Stimulated activated naive CD8-positive, alpha-beta T cell treated with anti-CD3 and anti-CD28 coated beads, Interleukin-15, amount 100 ng/mL, for 72 hours (primary cell): Measurements from ENCODE around the gene BCAS1.
"Not testable (repeated sequence)": the region's sequence is repeated elsewhere in the genome, so short reads cannot be mapped to it uniquely, and the experiment has no call there.

Experiments used
- ATAC-seq: fragments of 150-1000 bp; cut with Tn5 transposase; 2 replicates; pipeline ENCODE4 v1.10.0; 2021; ENCODE audit warnings: mild to moderate bottlenecking, moderate library complexity
- DNase-seq, 2 donors: peaks; one replicate each; pipeline ENCODE4 v3.0.0; 2021 to 2022
- H3K27ac Mint-ChIP-seq, 2 donors: one replicate each; pipeline ENCODE4 v1.8.0; 2022; ENCODE audit warnings: mild to moderate bottlenecking in 2 of 2, mixed read lengths in 2 of 2, moderate library complexity in 2 of 2
- H3K27me3 Mint-ChIP-seq: one replicate; pipeline ENCODE4 v1.8.0; 2022; ENCODE audit warnings: mixed read lengths
- H3K4me1 Mint-ChIP-seq: one replicate; pipeline ENCODE4 v1.8.0; 2022; ENCODE audit warnings: mild to moderate bottlenecking, mixed read lengths
- H3K4me3 Mint-ChIP-seq, 2 donors: one replicate each; pipeline ENCODE4 v1.8.0; 2022; ENCODE audit warnings: mild to moderate bottlenecking in 2 of 2, mixed read lengths in 2 of 2, moderate library complexity in 1 of 2
- H3K9me3 Mint-ChIP-seq, 2 donors: one replicate each; pipeline ENCODE4 v1.8.0; 2022; ENCODE audit warnings: mixed read lengths in 2 of 2

Gene BCAS1

GRCh38 chr20:53940360-53940702 lies 130.1 kb downstream of the BCAS1 start:
- Mint-ChIP-seq H3K27me3 (no peaks in the 10 kb centered on the region), H3K9me3 (no peaks in the 10 kb centered on the region), H3K4me3 (peak overlapping the region in 1 of 2 donors; percentile 28), H3K27ac (peak overlapping the region; percentile 50 to 67), H3K4me1 (peaks cover 74% of the 10 kb centered on the region)
- no peak for ATAC-seq
- DNase-seq: no peak

- ATAC-seq (peak; percentile 91), DNase-seq (peak; percentile 61 to 81)
- peak overlapping the region; percentile 28 to 30 for H3K4me3 Mint-ChIP-seq
- H3K4me1 Mint-ChIP-seq: peaks cover 79% of the 10 kb centered on the region
- peak overlapping the region; percentile 50 to 67 for H3K27ac Mint-ChIP-seq
- H3K9me3 Mint-ChIP-seq: no peaks in the 10 kb centered on the region
- H3K27me3 Mint-ChIP-seq: no peaks in the 10 kb centered on the region
Measured at GRCh38 chr20:53939572-53940359, 130.6 kb downstream of the BCAS1 start.

GRCh38 chr20:53939190-53939571 lies 131.2 kb downstream of the BCAS1 start:
- DNase-seq: no peak
- Mint-ChIP-seq H3K4me1 (peaks cover 79% of the 10 kb centered on the region), H3K27ac (no peak overlapping the region), H3K27me3 (no peaks in the 10 kb centered on the region), H3K4me3 (no peak overlapping the region), H3K9me3 (no peaks in the 10 kb centered on the region)
- no peak for ATAC-seq

- Mint-ChIP-seq H3K9me3 (no peaks in the 10 kb centered on the region), H3K4me3 (no peak overlapping the region), H3K4me1 (peaks cover 79% of the 10 kb centered on the region), H3K27me3 (no peaks in the 10 kb centered on the region), H3K27ac (no peak overlapping the region)
- ATAC-seq (no peak), DNase-seq (no peak)
Measured at GRCh38 chr20:53938739-53939138, 131.7 kb downstream of the BCAS1 start.

DNA sequence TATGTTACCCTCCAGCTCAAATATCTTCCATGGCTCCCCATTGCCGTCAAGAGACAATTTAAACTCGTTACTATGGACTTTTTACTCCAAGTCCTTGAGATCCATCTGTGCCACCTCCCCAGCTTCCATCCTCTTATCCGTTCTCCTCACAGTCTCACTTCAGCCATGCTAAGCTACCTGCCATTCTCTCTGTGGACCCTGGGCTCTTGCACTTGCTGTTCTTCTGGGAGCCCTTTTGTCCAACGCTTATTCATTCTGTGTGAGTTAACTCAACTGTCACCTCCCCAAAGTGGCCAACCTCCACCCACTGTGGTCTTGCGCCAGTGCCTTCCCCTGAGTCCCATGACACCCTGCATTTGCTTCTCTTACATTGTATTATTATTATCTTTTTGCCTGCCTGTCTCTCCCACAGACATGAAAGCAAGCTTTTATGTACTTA lies 132.4 kb downstream of the BCAS1 start:
- Mint-ChIP-seq H3K4me1 (peaks cover 79% of the 10 kb centered on the region), H3K27ac (no peak overlapping the region), H3K9me3 (no peaks in the 10 kb centered on the region), H3K27me3 (no peaks in the 10 kb centered on the region), H3K4me3 (no peak overlapping the region)
- DNase-seq: no peak
- no peak for ATAC-seq

- ATAC-seq: no peak
- no peaks in the 10 kb centered on the region for H3K9me3 Mint-ChIP-seq
- no peak overlapping the region for H3K4me3 Mint-ChIP-seq
- no peak overlapping the region for H3K27ac Mint-ChIP-seq
- no peaks in the 10 kb centered on the region for H3K27me3 Mint-ChIP-seq
- DNase-seq: no peak
- peaks cover 76% of the 10 kb centered on the region for H3K4me1 Mint-ChIP-seq
Measured at GRCh38 chr20:53937339-53937741, 133.1 kb downstream of the BCAS1 start.

- no peak for ATAC-seq
- Mint-ChIP-seq H3K9me3 (no peaks in the 10 kb centered on the region), H3K4me1 (peaks cover 76% of the 10 kb centered on the region), H3K4me3 (peak overlapping the region; percentile 65 to 78), H3K27ac (peak overlapping the region; percentile 94 to 97), H3K27me3 (no peaks in the 10 kb centered on the region)
- no peak for DNase-seq
Measured at GRCh38 chr20:53935344-53936084, 134.9 kb downstream of the BCAS1 start.

DNA sequence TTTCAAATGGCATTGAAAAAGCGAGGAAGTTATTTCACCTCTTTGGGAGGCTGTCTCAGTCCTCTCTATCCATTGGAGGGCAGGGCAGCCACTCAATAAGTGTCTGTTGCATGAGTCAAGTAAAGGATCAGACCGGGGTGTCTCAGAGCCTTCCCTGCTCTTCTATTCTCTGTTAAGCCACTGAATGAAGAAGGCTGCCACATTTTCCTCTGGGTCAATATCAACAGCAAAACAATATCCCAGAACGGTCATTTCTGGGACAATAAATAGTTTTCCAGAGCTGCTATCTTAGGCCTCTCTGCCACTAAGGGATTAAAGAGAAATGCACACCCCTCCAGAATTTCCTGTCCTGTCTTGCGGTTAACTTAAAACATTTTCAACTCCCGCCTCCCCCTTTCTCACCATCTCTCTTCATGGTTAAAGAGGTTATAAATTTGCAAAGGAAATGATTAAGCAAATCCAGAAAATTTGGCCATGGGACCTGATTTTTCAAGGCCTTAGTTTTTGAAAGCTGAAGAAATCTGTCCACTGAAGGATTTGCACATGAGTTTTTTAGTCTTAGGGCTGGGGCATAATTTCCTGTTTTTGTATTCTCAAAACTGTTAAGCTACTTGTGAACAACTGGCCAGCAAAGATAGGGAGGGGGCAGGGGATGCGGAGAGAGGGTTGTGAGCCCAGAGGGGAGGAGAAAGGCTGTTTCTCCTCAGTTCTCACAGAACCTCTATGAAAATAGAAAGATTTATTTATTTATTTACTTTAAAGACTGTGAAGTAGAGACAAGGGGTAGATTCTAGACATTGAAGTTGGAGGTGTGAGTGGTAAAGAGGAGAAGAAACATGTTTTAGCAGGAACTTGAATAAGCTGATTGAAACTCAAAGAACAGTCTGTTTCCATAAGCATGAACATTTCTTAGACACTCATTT lies 135.7 kb downstream of the BCAS1 start:
- peaks cover 77% of the 10 kb centered on the region for H3K4me1 Mint-ChIP-seq
- peak overlapping the region; percentile 65 to 78 for H3K4me3 Mint-ChIP-seq
- peak in 1 of 2 donors; percentile 38 for DNase-seq
- H3K9me3 Mint-ChIP-seq: no peaks in the 10 kb centered on the region
- peak overlapping the region; percentile 79 to 97 for H3K27ac Mint-ChIP-seq
- ATAC-seq: peak; percentile 80
- H3K27me3 Mint-ChIP-seq: no peaks in the 10 kb centered on the region

DNA sequence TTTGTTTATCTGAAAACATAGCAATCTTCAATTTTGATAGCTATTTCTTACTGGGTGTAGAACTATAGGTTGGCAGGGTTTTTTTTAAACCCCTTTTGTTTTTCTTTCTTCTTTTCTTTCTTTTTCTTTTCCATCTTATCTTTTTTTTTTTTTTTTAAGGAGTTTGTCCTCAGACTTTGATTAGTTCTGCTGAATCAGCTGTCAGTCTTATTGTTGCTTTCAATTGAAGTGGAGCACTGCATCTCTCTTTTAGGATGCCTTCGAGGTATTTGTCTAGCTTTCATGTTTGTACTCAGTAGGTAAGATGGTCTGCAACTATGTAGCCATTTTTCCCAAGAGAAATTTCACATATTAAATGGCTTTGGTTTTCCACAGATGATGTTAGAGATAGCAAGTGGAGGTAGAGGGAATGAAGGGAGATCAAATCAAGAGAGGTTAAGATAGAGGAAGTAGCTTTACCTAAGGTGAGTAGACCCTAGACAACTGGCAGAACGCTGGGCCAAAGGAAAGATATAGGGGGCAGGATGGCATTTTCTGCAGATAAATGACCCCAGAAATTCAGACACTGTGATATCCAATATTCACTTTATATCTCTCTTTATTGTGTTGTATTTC lies 137.1 kb downstream of the BCAS1 start:
- DNase-seq (no peak), ATAC-seq (no peak)
- Mint-ChIP-seq H3K27ac (peak overlapping the region in 1 of 2 donors; percentile 41), H3K27me3 (no peaks in the 10 kb centered on the region), H3K4me1 (peaks cover 71% of the 10 kb centered on the region), H3K4me3 (no peak overlapping the region), H3K9me3 (no peaks in the 10 kb centered on the region)

DNA sequence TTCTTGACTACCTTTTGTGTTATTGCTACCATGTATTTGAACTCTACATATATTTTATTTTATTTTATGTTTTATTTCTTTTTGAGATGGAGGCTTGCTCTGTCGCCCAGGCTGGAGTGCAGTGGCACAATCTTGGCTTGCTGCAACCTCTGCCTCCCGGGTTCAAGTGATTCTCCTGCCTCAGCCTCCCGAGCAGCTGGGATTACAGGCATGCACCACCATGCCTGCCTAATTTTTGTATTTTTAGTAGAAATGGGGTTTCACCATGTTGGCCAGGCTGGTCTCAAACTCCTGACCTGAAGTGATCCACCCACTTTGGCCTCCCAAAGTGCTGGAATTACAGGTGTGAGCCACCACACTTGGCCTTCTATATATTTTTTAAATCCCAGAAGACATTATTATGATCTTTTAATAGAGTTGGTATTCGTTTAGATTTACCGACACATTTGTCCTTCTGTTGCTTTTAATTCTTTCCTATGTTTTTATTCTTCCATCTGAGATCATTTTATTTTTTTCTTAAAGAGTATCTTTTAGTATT lies 137.7 kb downstream of the BCAS1 start:
- H3K9me3 Mint-ChIP-seq, ATAC-seq, H3K4me3 Mint-ChIP-seq, DNase-seq, H3K27me3 Mint-ChIP-seq: not testable (repeated sequence)
- Mint-ChIP-seq H3K4me1 (peaks cover 68% of the 10 kb centered on the region), H3K27ac (peak overlapping the region in 1 of 2 donors; percentile 19)

- no peaks in the 10 kb centered on the region for H3K27me3 Mint-ChIP-seq
- no peaks in the 10 kb centered on the region for H3K9me3 Mint-ChIP-seq
- no peak for DNase-seq
- no peak overlapping the region for H3K4me3 Mint-ChIP-seq
- H3K4me1 Mint-ChIP-seq: peaks cover 78% of the 10 kb centered on the region
- no peak overlapping the region for H3K27ac Mint-ChIP-seq
- no peak for ATAC-seq
Measured at GRCh38 chr20:53931597-53931996, 138.8 kb downstream of the BCAS1 start.

DNA sequence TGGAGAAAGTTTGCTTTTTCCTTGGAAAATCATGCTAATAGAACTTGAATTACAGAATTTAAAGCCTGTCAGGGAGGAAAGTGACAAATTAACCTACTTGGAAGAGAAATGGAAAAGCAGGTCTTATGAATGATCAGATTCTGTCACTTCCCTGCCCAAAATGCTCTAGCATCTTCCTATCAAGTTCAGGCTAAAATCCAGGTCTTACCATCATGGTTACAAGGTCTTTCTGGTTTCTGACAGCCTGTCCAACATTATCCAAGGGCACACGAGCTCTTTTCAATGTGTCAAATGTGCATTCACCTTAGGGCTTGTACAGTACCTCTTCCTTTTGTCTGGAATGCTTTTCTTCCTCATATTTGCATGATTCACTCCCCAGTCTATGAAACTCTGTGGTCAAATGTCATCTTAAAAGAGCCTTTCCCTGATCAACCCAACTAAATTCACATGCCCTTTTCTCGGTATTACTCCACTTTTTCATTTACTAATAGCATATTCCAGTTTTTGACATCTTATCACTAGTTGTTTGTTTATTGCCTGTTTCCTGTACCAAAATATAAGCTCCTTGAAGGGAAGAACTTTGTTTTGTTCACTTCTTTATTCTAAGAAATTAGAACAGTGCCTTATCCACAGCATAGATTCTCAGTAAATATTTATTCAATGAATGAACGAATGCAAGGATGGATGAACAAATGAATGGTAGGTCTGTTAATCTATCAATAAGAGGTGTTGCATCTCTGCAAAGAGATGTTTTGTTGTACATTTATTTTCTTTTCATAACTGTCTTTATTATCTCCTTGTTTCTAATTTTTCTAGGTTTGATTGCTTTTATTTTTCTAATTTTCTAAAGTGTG lies 139.5 kb downstream of the BCAS1 start:
- H3K27ac Mint-ChIP-seq: peak overlapping the region; percentile 50 to 85
- H3K4me1 Mint-ChIP-seq: peaks cover 83% of the 10 kb centered on the region

GRCh38 chr20:53929974-53930650 lies 140.3 kb downstream of the BCAS1 start:
- Mint-ChIP-seq H3K9me3 (no peaks in the 10 kb centered on the region), H3K4me3 (peak overlapping the region; percentile 10 to 30), H3K27me3 (no peaks in the 10 kb centered on the region), H3K27ac (peak overlapping the region; percentile 61 to 85), H3K4me1 (peaks cover 77% of the 10 kb centered on the region)
- ATAC-seq (peak; percentile 92), DNase-seq (no peak)

More for the DNA sequence above, 139.5 kb downstream of the BCAS1 start:
- Mint-ChIP-seq H3K9me3 (no peaks in the 10 kb centered on the region), H3K27me3 (no peaks in the 10 kb centered on the region), H3K4me3 (peak overlapping the region; percentile 27 to 30)
- DNase-seq: no peak
- ATAC-seq: no peak

GRCh38 chr20:53929399-53929798 lies 141.0 kb downstream of the BCAS1 start:
- Mint-ChIP-seq H3K27me3 (no peaks in the 10 kb centered on the region), H3K27ac (no peak overlapping the region), H3K9me3 (no peaks in the 10 kb centered on the region), H3K4me1 (peaks cover 70% of the 10 kb centered on the region), H3K4me3 (no peak overlapping the region)
- no peak for ATAC-seq
- no peak for DNase-seq
